IPS-15b (cell line): ENCODE data around the gene TMEM267.
"Not testable (repeated sequence)": the region's sequence is repeated elsewhere in the genome, so short reads cannot be mapped to it uniquely, and the experiment has no call there.

ENCODE experiments used
- H3K27me3 ChIP-seq: one replicate; pipeline ENCODE4 v1.6.1; 2013; ENCODE audit warnings: low read length; ENCODE audit not compliant: control insufficient read depth, insufficient read depth
- H3K36me3 ChIP-seq: one replicate; pipeline ENCODE4 v1.6.1; 2013; ENCODE audit warnings: low read length; ENCODE audit not compliant: control insufficient read depth, insufficient read depth
- H3K4me1 ChIP-seq: one replicate; pipeline ENCODE4 v1.6.1; 2013; ENCODE audit warnings: mild to moderate bottlenecking, low read length; ENCODE audit not compliant: control insufficient read depth, insufficient read depth
- H3K4me3 ChIP-seq: one replicate; pipeline ENCODE4 v1.5.1; 2013; ENCODE audit warnings: low read depth, low read length
- H3K9ac ChIP-seq: one replicate; pipeline ENCODE4 v1.6.1; 2013; ENCODE audit warnings: low read depth, mild to moderate bottlenecking, low read length
- H3K9me3 ChIP-seq: one replicate; pipeline ENCODE4 v1.6.1; 2013; ENCODE audit warnings: mild to moderate bottlenecking, low read length; ENCODE audit not compliant: control insufficient read depth, insufficient read depth

TMEM267 gene

GRCh38 chr5:43437062-43437660 is 46.5 kb downstream of the TMEM267 start:
- H3K4me3 ChIP-seq = no peak overlapping the region
- no peaks in the 10 kb centered on the region for H3K36me3 ChIP-seq

DNA sequence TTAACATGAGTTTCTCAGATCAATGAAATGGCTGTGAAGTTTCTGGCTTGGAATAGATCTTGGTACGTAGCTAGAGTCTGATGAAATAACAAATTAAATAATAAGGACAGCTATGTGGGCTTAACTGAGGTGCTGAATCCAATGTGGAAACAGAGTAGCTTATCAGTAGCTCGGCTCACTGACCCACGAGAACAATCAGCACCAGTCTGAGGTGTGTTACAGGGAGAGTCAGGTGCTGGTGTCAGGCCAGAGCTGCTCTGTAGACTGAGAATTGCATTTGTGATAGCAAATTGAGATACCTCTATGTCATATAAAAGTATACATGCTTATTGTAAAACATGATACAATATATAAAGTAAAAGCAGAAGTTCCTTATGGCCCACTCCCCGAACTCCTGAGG is 50.3 kb downstream of the TMEM267 start:
- Histone ChIP-seq H3K9me3 (no peaks in the 10 kb centered on the region), H3K4me3 (no peak overlapping the region), H3K36me3 (no peaks in the 10 kb centered on the region), H3K9ac (no peak overlapping the region), H3K4me1 (no peaks in the 10 kb centered on the region), H3K27me3 (no peaks in the 10 kb centered on the region)

More at GRCh38 chr5:43437062-43437660, 46.5 kb downstream of the TMEM267 start:
- no peaks in the 10 kb centered on the region for H3K4me1 ChIP-seq
- no peaks in the 10 kb centered on the region for H3K9me3 ChIP-seq
- no peak overlapping the region for H3K9ac ChIP-seq
- H3K27me3 ChIP-seq = no peaks in the 10 kb centered on the region

GRCh38 chr5:43432486-43433375 is 50.9 kb downstream of the TMEM267 start:
- no peak overlapping the region for H3K4me3 ChIP-seq

DNA sequence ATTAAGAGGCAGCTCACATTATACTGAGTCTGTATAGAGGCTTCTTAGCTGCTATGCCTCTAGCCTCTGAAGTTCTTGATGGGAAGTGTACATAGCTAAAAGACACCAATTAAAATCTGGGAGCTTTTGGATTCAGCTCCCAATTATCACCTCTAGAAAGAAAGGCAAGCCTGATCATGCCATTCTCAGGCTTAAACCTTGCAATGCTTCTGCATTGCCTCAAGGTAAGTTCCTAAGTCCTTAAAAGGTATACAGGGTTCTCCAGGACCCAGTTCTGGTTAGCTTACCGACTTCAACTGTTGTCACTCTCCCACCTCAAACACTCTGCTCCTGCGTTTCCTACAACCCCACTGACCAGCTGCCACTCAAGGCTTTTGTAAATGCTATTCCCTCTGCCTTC is 54.0 kb downstream of the TMEM267 start:
- Histone ChIP-seq H3K27me3 (no peaks in the 10 kb centered on the region), H3K9ac (no peak overlapping the region), H3K4me3 (no peak overlapping the region), H3K36me3 (no peaks in the 10 kb centered on the region), H3K4me1 (no peaks in the 10 kb centered on the region), H3K9me3 (no peaks in the 10 kb centered on the region)

More at GRCh38 chr5:43432486-43433375, 50.9 kb downstream of the TMEM267 start:
- Histone ChIP-seq H3K9me3 (no peaks in the 10 kb centered on the region), H3K27me3 (no peaks in the 10 kb centered on the region), H3K9ac (no peak overlapping the region), H3K4me1 (no peaks in the 10 kb centered on the region), H3K36me3 (no peaks in the 10 kb centered on the region)

DNA sequence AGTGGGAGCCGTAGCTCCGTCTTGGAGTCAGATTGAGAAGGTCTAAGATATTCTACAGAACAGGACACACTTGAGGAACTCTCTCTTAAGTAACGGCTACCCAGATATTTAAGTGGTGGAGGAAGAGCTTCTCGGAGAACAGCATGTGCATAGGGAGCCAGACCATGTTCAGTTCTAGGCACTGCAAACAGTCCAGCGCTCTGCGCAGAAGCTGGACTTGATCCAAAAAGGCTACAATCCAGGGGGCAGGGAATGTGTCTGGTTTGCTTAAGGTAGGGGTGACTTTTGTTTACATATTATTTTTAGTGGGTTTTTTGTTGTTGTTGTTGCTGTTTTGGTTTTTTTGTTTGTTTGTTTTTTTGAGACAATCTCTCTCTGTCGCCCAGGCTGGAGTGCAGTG is 54.6 kb downstream of the TMEM267 start:
- no peak overlapping the region for H3K4me3 ChIP-seq
- no peaks in the 10 kb centered on the region for H3K9me3 ChIP-seq
- H3K4me1 ChIP-seq = no peaks in the 10 kb centered on the region
- H3K9ac ChIP-seq = no peak overlapping the region
- H3K36me3 ChIP-seq = no peaks in the 10 kb centered on the region
- no peaks in the 10 kb centered on the region for H3K27me3 ChIP-seq

GRCh38 chr5:43427306-43427705 is 56.4 kb downstream of the TMEM267 start:
- no peaks in the 10 kb centered on the region for H3K9me3 ChIP-seq
- H3K4me3 ChIP-seq = no peak overlapping the region
- H3K36me3 ChIP-seq = no peaks in the 10 kb centered on the region
- H3K9ac ChIP-seq = no peak overlapping the region
- H3K27me3 ChIP-seq = no peaks in the 10 kb centered on the region
- no peaks in the 10 kb centered on the region for H3K4me1 ChIP-seq

- no peaks in the 10 kb centered on the region for H3K36me3 ChIP-seq
- no peaks in the 10 kb centered on the region for H3K4me1 ChIP-seq
- no peak overlapping the region for H3K4me3 ChIP-seq
- H3K9ac ChIP-seq = no peak overlapping the region
- no peaks in the 10 kb centered on the region for H3K9me3 ChIP-seq
- H3K27me3 ChIP-seq = no peaks in the 10 kb centered on the region
Observed at GRCh38 chr5:43425983-43426382, 57.7 kb downstream of the TMEM267 start.

DNA sequence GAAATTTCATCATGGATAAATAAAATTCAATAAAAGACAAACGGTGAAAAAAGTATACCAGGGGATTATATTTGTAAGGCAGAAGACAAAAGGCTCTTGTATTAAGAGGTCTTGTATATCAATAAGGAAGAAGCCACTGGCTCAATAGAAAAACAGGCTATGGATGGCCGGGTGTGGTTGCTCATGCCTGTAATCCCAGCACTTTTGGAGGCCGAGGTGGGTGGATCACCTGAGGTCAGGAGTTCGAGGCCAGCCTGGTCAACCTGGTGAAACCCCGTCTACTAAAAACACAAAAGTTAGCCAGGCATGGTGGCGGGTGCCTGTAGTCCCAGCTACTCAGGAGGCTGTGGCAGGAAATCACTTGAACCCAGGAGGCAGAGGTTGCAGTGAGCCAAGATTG is 60.6 kb downstream of the TMEM267 start:
- H3K9me3 ChIP-seq, H3K4me3 ChIP-seq, H3K27me3 ChIP-seq, H3K4me1 ChIP-seq, H3K9ac ChIP-seq, H3K36me3 ChIP-seq: not testable (repeated sequence)

GRCh38 chr5:43422143-43422542 is 61.5 kb downstream of the TMEM267 start:
- Histone ChIP-seq H3K27me3 (no peaks in the 10 kb centered on the region), H3K4me3 (no peak overlapping the region), H3K36me3 (no peaks in the 10 kb centered on the region), H3K4me1 (no peaks in the 10 kb centered on the region), H3K9ac (no peak overlapping the region), H3K9me3 (no peaks in the 10 kb centered on the region)

DNA sequence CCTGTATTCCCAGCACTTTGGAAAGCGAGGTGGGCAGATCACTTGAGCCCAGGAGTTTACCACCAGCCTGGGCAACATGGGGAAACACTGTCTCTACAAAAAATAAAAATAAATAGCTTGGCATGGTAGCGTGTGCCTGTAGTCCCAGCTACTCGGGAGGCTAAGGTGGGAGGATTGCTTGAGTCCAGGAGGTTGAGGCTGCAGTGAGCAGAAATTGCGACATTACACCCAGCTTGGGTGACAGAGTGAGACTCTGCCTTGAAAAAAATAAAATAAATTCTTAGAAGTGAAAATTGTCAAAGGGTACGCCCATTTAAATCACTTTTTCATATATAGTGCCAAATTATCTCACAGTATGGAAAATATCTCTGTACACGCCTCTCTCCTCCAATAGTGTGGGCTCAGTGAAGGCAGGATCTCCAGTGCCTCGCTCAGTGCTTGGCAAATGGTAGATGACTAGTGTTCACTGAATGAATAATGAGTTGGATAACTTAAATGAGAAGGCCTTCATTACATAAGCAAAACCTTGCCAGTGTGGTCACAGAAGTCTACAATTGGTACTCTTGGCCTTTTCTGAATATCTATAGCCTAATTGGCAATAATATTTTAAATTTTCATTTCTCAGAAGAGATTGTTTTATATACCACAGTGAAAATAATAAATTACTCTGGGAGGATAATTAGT is 62.1 kb downstream of the TMEM267 start:
- no peaks in the 10 kb centered on the region for H3K9me3 ChIP-seq
- H3K27me3 ChIP-seq = no peaks in the 10 kb centered on the region

DNA sequence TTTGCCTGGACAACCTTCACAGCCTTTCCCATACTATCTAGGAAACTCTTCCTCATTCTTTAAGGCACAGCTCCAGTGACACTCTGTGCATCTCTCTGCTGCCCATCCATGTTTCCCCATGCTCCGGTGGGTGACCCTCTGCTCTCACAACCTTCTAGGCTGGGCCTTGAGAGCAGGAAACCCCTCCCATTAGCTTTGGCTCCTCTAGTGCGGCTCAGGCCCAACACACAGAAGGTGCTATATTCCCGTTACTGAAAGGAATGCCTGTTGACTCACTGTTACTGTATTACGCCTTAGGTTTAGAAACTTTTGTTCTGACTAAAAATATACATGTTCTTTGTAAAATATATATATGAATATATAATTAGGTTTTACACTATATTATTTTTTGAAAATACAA is 63.4 kb downstream of the TMEM267 start:
- Histone ChIP-seq H3K9me3 (no peaks in the 10 kb centered on the region), H3K9ac (no peak overlapping the region), H3K4me3 (no peak overlapping the region), H3K36me3 (no peaks in the 10 kb centered on the region), H3K4me1 (no peaks in the 10 kb centered on the region), H3K27me3 (no peaks in the 10 kb centered on the region)

More for the DNA sequence above, 62.1 kb downstream of the TMEM267 start:
- no peak overlapping the region for H3K4me3 ChIP-seq
- H3K9ac ChIP-seq = no peak overlapping the region
- no peaks in the 10 kb centered on the region for H3K4me1 ChIP-seq
- H3K36me3 ChIP-seq = no peaks in the 10 kb centered on the region
